ENCODE data around the gene CHRNA1.

GRCh38 chr2:174703430-174703829, 60.8 kb downstream of the CHRNA1 start:
- TF ChIP-seq CTCF (IDR thresholded peaks at IDR 0.05) = no peak
- TF ChIP-seq POLR2A (IDR thresholded peaks at IDR 0.05) = no peak
